ENCODE data around the gene FBXL19. TPM values are rescaled to one million over a fixed set of nuclear protein-coding genes. Genes with fewer than 3 reads are reported as not detected.
A peak's percentile ranks its signal among the peaks of the same experiment; 100 is the strongest.

The FBXL19 gene
- total and polyA plus RNA-seq, 2 of the 8 experiments (the other 6 are each of a cell fraction or from before 2014, with no cell fraction given) = 47.2 to 72.2 TPM

DNA sequence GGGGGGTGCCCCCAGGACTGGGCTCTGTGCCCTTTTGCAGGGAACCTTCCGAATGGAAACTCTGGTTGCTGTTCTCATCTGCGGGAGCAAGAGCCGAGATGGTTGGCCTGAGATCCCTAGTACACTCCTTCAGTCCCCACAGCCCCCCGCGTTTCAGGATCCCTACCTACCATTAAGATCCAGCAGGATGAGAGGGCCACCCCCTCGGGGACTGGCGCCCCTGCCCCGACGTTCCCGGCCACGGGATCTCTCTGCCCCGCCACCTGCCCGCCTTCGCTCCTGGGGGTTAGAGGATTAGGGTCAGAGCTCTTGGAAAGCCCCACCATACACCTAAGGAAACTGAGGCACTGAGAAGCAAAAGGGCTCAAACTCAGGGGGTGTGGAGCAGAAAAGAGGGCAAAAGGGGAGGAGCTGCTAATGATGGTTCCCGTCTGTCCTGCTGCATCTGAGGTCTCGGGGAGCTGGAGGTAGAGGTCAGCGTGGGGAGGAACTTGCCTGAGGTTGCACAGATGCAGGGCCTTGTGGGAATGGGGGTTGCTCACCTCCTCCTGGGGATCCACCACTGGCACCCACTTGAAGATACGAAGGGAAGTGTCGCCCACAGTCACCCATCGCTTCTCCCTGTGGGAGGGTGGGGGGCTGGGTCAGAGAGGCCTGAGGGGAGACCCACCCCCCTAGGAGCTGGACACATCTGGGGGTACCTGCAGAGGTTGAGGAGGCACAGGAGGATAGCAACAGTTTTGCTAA is 30.5 kb upstream of the FBXL19 start:
- Histone ChIP-seq H4K20me1 (replicated peaks in 1 of 2; ENCODE audit: control insufficient read depth in 1 of 2, insufficient read depth in 2 of 2, low read length in 2 of 2) (peaks cover 0 to 4% of the 10 kb centered on the region in 2 experiments), H3K18ac (ENCODE audit: extremely low read depth, low read length) (no peak overlapping the region), H2AK5ac (ENCODE audit: low read depth, low read length) (no peak overlapping the region), H3K56ac (replicated peaks; ENCODE audit: insufficient read length, low read depth, low read length) (no peak overlapping the region), H3K9ac (replicated peaks in 1 of 4; ENCODE audit: extremely low read depth in 1 of 4, low read depth in 3 of 4, low read length in 3 of 4) (no peak overlapping the region), H2BK120ac (replicated peaks; ENCODE audit: low read depth, low read length) (no peak overlapping the region), H3K4ac (replicated peaks; ENCODE audit: insufficient read length, low read depth, low read length) (no peak overlapping the region), H3K4me2 (ENCODE audit: insufficient read depth in 1 of 2, low read depth in 2 of 2, low read length in 2 of 2) (peak overlapping the region; percentile 49 to 100), H3K23me2 (ENCODE audit: low read depth, low read length) (peaks cover 15% of the 10 kb centered on the region), H3K79me1 (ENCODE audit: low read depth, low read length) (peaks cover 4% of the 10 kb centered on the region; the same call in 1 of the 2 replicates), H3K9me3 (ENCODE audit: insufficient read depth in 2 of 2, low read depth in 1 of 2, low read length in 1 of 2) (no peaks in the 10 kb centered on the region), H3K27me3 (replicated peaks in 1 of 4; ENCODE audit: control insufficient read depth in 3 of 4, extremely low read depth in 1 of 4, insufficient read depth in 3 of 4, low read length in 3 of 4) (peaks cover 0 to 13% (median 7%) of the 10 kb centered on the region in 4 experiments; a peak in 5 of 7 replicates), H4K91ac (replicated peaks; ENCODE audit: insufficient read length, low read length) (no peak overlapping the region), H3K23ac (ENCODE audit: insufficient read length) (no peak overlapping the region), H2BK5ac (ENCODE audit: low read depth, low read length) (no peak overlapping the region), H4K5ac (ENCODE audit: insufficient read length, low read depth, low read length) (no peak overlapping the region), H2AFZ (ENCODE audit: low read length) (no peak overlapping the region), H2BK15ac (ENCODE audit: low read length) (no peak overlapping the region), H3K14ac (ENCODE audit: insufficient read length) (no peak overlapping the region), H2BK20ac (ENCODE audit: low read length) (no peak overlapping the region), H3K4me3 (ENCODE audit: extremely low read depth in 1 of 4, insufficient read depth in 2 of 4, low read depth in 3 of 4, low read length in 4 of 4) (peak overlapping the region; percentile 60 to 73 (median 67); a peak in 5 of 8 replicates), H3K79me2 (ENCODE audit: control insufficient read depth in 1 of 2, insufficient read depth in 2 of 2, low read length in 2 of 2) (no peaks in the 10 kb centered on the region), H4K8ac (ENCODE audit: extremely low read depth, insufficient read depth, low read length) (no peak overlapping the region; the same call in none of the 2 replicates), H2BK12ac (ENCODE audit: low read depth, low read length) (no peak overlapping the region), H3K36me3 (ENCODE audit: control insufficient read depth in 2 of 4, insufficient read depth in 4 of 4, low read length in 3 of 4) (peaks cover 0 to 5% (median 0%) of the 10 kb centered on the region in 4 experiments; a peak in 2 of 8 replicates), H3K4me1 (replicated peaks in 1 of 4; ENCODE audit: control insufficient read depth in 3 of 4, insufficient read depth in 4 of 4, low read length in 3 of 4) (peaks cover 4 to 13% (median 12%) of the 10 kb centered on the region in 4 experiments), H3K27ac (ENCODE audit: low read depth, low read length) (no peak overlapping the region)
- ChIA-PET CTCF (ENCODE audit: partially characterized antibody) (interaction anchor here (0.8 to 3.2 kb wide), 9 partner anchors 8 to 114 kb away, joined by 3 to 16 read pairs (median 3); no protein-coding TSS in a partner anchor), POLR2A (ENCODE audit: partially characterized antibody) (interaction anchor here (0.9 to 3.9 kb wide), 13 partner anchors 8 to 116 kb away, joined by 3 to 25 read pairs (median 4); no protein-coding TSS in a partner anchor)
- DNase-seq (ENCODE audit: low read depth in 1 of 2, low spot score in 2 of 2) (no peak), FAIRE-seq (no peak)
- 88% methylated on average over 13 of the region's 20 CpGs; no CpG with 5 or more reads in 1 of the 2 experiments for WGBS, 2 experiments (ENCODE audit: extremely low coverage in 1 of 2, insufficient coverage in 1 of 2, insufficient read length in 1 of 2, insufficient replicate concordance in 2 of 2, low coverage in 1 of 2, low lambda C conversion rate in 2 of 2, missing lambda C conversion rate in 1 of 2)
- TF ChIP-seq CBX5 (IDR thresholded peaks at IDR 0.05; ENCODE audit: low read depth, low read length) (no peak), SAP30 (IDR thresholded peaks at IDR 0.05; ENCODE audit: insufficient read depth, insufficient replicate concordance, low read length) (no peak), FOSL1 (IDR thresholded peaks at IDR 0.05; ENCODE audit: insufficient read depth, low read depth, low read length) (no peak), BCL11A (IDR thresholded peaks at IDR 0.05; ENCODE audit: low read depth in 2 of 2, low read length in 2 of 2) (no peak), SRF (IDR thresholded peaks at IDR 0.05; ENCODE audit: low read depth, low read length) (no peak), SP4 (IDR thresholded peaks at IDR 0.05; ENCODE audit: low read length) (no peak), CEBPB (IDR thresholded peaks at IDR 0.05; ENCODE audit: low read depth, low read length) (no peak), CTBP2 (IDR thresholded peaks at IDR 0.05; ENCODE audit: borderline replicate concordance, insufficient read depth, insufficient read length, low read length) (no peak), KDM4A (IDR thresholded peaks at IDR 0.05; ENCODE audit: low read depth, low read length, severe bottlenecking) (no peak), SUZ12 (IDR thresholded peaks at IDR 0.05; ENCODE audit: low read length) (no peak), SP2 (IDR thresholded peaks at IDR 0.05; ENCODE audit: low read length) (no peak), POU5F1 (IDR thresholded peaks at IDR 0.05; ENCODE audit: low read depth, low read length) (no peak)
